Left kidney (tissue), 8 donors: ENCODE data around the gene PRPH2. TPM values are rescaled to one million over a fixed set of nuclear protein-coding genes. Genes with fewer than 3 reads are reported as not detected.

Experiments
- DNase-seq: peaks from one replicate; pipeline ENCODE4 v3.0.0-alpha.2; 2013
- long read RNA-seq, 8 donors: transcript quantifications; one replicate each; lab custom pipeline, GENCODE V29; 2026
- polyA plus RNA-seq: library from polyadenylated mRNA; unstranded; fragments of 120-200 nt; gene quantifications from one replicate; pipeline ENCODE4 v1.2.1, GENCODE V29; 2013; ENCODE audit not compliant: insufficient read length

The PRPH2 gene
- polyA plus RNA-seq = 3.1 TPM
- long read RNA-seq, donor 1 = 0 reads
- long read RNA-seq, donor 2 = 0 reads
- long read RNA-seq, donor 3 = 0 reads
- long read RNA-seq, donor 4 = 0 reads
- long read RNA-seq, donor 5 = 0 reads
- long read RNA-seq, donor 6, partial matches to known transcripts = 0 of 1 reads
- long read RNA-seq, donor 6, other reads (novel, unspliced or antisense) = 0 of 1 reads
- long read RNA-seq, donor 7, partial matches to known transcripts = 21 of 43 reads
- long read RNA-seq, donor 7, other reads (novel, unspliced or antisense) = 22 of 43 reads
- long read RNA-seq, donor 8 = 0 reads

GRCh38 chr6:42722497-42722896, at the start of gene PRPH2:
Gene PRPH2, minus strand, starts transcription at chr6:42722597. Its CDS starts 263 bp downstream, at chr6:42722334.
- DNase-seq = no peak

- DNase-seq = no peak
Observed at GRCh38 chr6:42771741-42772100, 49.3 kb upstream of the PRPH2 start.

GRCh38 chr6:42769836-42770235, 47.4 kb upstream of the PRPH2 start:
- no peak for DNase-seq

- DNase-seq = no peak
Observed at GRCh38 chr6:42769051-42769450, 46.7 kb upstream of the PRPH2 start.

GRCh38 chr6:42766163-42766670, 43.8 kb upstream of the PRPH2 start:
- DNase-seq = no peak

GRCh38 chr6:42764911-42765648, 42.7 kb upstream of the PRPH2 start:
- no peak for DNase-seq

- no peak for DNase-seq
Observed at GRCh38 chr6:42762950-42763349, 40.6 kb upstream of the PRPH2 start.

- DNase-seq = no peak
Observed at GRCh38 chr6:42762426-42762859, 40.0 kb upstream of the PRPH2 start.

- no peak for DNase-seq
Observed at GRCh38 chr6:42761287-42762067, 39.1 kb upstream of the PRPH2 start.

- DNase-seq = no peak
Observed at GRCh38 chr6:42758756-42759430, 36.5 kb upstream of the PRPH2 start.

GRCh38 chr6:42756722-42757121, 34.3 kb upstream of the PRPH2 start:
- no peak for DNase-seq

- no peak for DNase-seq
Observed at GRCh38 chr6:42754759-42755158, 32.4 kb upstream of the PRPH2 start.

- DNase-seq = no peak
Observed at GRCh38 chr6:42751055-42751454, 28.7 kb upstream of the PRPH2 start.

- no peak for DNase-seq
Observed at GRCh38 chr6:42748203-42748898, 26.0 kb upstream of the PRPH2 start.

GRCh38 chr6:42746463-42747391, 24.3 kb upstream of the PRPH2 start:
- DNase-seq = peak; percentile 84

- DNase-seq = peak; percentile 99
Observed at GRCh38 chr6:42745640-42746462, 23.5 kb upstream of the PRPH2 start, which contains the start of gene TBCC. Gene TBCC, minus strand, starts transcription at chr6:42746103. Its CDS starts 30 bp downstream, at chr6:42746073.

- no peak for DNase-seq
Observed at GRCh38 chr6:42745083-42745639, 22.8 kb upstream of the PRPH2 start.

GRCh38 chr6:42744351-42744893, 22.0 kb upstream of the PRPH2 start:
- no peak for DNase-seq
